Measurements from ENCODE around the gene ERP29. TPM values are rescaled to one million over a fixed set of nuclear protein-coding genes. Genes with fewer than 3 reads are reported as not detected.

The ERP29 gene
- total and polyA plus RNA-seq, 2 of the 13 experiments (the other 11 are each of a cell fraction or from before 2014, with no cell fraction given), result 111 to 147 TPM

- TF ChIP-seq RARA (CRISPR knock-in tag; IDR thresholded peaks at IDR 0.05), result peak; percentile 57
- 0 out of 2 replicates have a peak, but pooled peaks have one; percentile 41 for TF ChIP-seq ZNF234 (CRISPR knock-in tag; conservative IDR thresholded peaks at IDR 0.05)
- peak; percentile 95 for TF ChIP-seq ZFX (CRISPR knock-in tag; IDR thresholded peaks at IDR 0.05; ENCODE audit: low read depth)
- peak; percentile 71 for TF ChIP-seq ZNF510 (CRISPR knock-in tag; IDR thresholded peaks at IDR 0.05; ENCODE audit: low read depth)
- TF ChIP-seq DNMT1 (CRISPR knock-in tag; IDR thresholded peaks at IDR 0.05), result 0 out of 2 replicates have a peak, but pooled peaks have one; percentile 37
- TF ChIP-seq, protein P1, sequence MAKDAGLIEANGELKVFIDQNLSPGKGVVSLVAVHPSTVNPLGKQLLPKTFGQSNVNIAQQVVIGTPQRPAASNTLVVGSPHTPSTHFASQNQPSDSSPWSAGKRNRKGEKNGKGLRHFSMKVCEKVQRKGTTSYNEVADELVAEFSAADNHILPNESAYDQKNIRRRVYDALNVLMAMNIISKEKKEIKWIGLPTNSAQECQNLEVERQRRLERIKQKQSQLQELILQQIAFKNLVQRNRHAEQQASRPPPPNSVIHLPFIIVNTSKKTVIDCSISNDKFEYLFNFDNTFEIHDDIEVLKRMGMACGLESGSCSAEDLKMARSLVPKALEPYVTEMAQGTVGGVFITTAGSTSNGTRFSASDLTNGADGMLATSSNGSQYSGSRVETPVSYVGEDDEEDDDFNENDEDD (CRISPR knock-in tag; IDR thresholded peaks at IDR 0.05; ENCODE audit: borderline replicate concordance), result peak; percentile 99
- no peak for TF ChIP-seq RFX3 (CRISPR knock-in tag; IDR thresholded peaks at IDR 0.05)
- TF ChIP-seq NFE2 (CRISPR knock-in tag; IDR thresholded peaks at IDR 0.05), result no peak
- TF ChIP-seq BHLHE40 (IDR thresholded peaks at IDR 0.05; ENCODE audit: low read length), result peak; percentile 100
- TF ChIP-seq MEIS2 (CRISPR knock-in tag; IDR thresholded peaks at IDR 0.05), result peak; percentile 71
- TF ChIP-seq ZSCAN30 (CRISPR knock-in tag; IDR thresholded peaks at IDR 0.05), result no peak
- TF ChIP-seq, protein P2, sequence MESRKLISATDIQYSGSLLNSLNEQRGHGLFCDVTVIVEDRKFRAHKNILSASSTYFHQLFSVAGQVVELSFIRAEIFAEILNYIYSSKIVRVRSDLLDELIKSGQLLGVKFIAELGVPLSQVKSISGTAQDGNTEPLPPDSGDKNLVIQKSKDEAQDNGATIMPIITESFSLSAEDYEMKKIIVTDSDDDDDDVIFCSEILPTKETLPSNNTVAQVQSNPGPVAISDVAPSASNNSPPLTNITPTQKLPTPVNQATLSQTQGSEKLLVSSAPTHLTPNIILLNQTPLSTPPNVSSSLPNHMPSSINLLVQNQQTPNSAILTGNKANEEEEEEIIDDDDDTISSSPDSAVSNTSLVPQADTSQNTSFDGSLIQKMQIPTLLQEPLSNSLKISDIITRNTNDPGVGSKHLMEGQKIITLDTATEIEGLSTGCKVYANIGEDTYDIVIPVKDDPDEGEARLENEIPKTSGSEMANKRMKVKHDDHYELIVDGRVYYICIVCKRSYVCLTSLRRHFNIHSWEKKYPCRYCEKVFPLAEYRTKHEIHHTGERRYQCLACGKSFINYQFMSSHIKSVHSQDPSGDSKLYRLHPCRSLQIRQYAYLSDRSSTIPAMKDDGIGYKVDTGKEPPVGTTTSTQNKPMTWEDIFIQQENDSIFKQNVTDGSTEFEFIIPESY (CRISPR knock-in tag; IDR thresholded peaks at IDR 0.05), result no peak
- no peak for TF ChIP-seq SOX6 (IDR thresholded peaks at IDR 0.05)
- peak; percentile 31 for TF ChIP-seq SOX6 (CRISPR knock-in tag; IDR thresholded peaks at IDR 0.05)
- TF ChIP-seq ZNF720 (CRISPR knock-in tag; IDR thresholded peaks at IDR 0.05), result no peak
- peak; percentile 87 for TF ChIP-seq ZNF749 (CRISPR knock-in tag; IDR thresholded peaks at IDR 0.05; ENCODE audit: borderline replicate concordance)
- no peak for TF ChIP-seq MAFK (conservative IDR thresholded peaks at IDR 0.05 in 1 of 2, IDR thresholded peaks at IDR 0.05 in 1 of 2; ENCODE audit: low read length in 2 of 2)
- peak; percentile 45; the same call in 1 of the 2 replicates for TF ChIP-seq ZNF460 (CRISPR knock-in tag; IDR thresholded peaks at IDR 0.05; ENCODE audit: borderline replicate concordance)
- TF ChIP-seq ZFP1 (CRISPR knock-in tag; IDR thresholded peaks at IDR 0.05), result no peak
- TF ChIP-seq KLF9 (CRISPR knock-in tag; IDR thresholded peaks at IDR 0.05; ENCODE audit: low read depth), result peak; percentile 58
- TF ChIP-seq ZNF329 (CRISPR knock-in tag; IDR thresholded peaks at IDR 0.05; ENCODE audit: low read depth), result 0 out of 2 replicates have a peak, but pooled peaks have one; percentile 32
- TF ChIP-seq CENPT (CRISPR knock-in tag; IDR thresholded peaks at IDR 0.05; ENCODE audit: low read depth), result peak; percentile 89
- TF ChIP-seq RELA (CRISPR knock-in tag; IDR thresholded peaks at IDR 0.05), result no peak
- TF ChIP-seq HES4 (CRISPR knock-in tag; IDR thresholded peaks at IDR 0.05; ENCODE audit: borderline replicate concordance), result peak; percentile 49; the same call in 1 of the 2 replicates
- peak; percentile 70; the same call in 1 of the 2 replicates for TF ChIP-seq ETV5 (CRISPR knock-in tag; IDR thresholded peaks at IDR 0.05; ENCODE audit: borderline replicate concordance)
- no peak for TF ChIP-seq ARNT (IDR thresholded peaks at IDR 0.05)
- peak; percentile 75; the same call in 1 of the 2 replicates for TF ChIP-seq ZNF614 (CRISPR knock-in tag; IDR thresholded peaks at IDR 0.05; ENCODE audit: borderline replicate concordance)
- no peak for TF ChIP-seq ZNF569 (CRISPR knock-in tag; IDR thresholded peaks at IDR 0.05; ENCODE audit: borderline replicate concordance)
- no peak for TF ChIP-seq STAT5B (CRISPR knock-in tag; IDR thresholded peaks at IDR 0.05)
- no peak for TF ChIP-seq NR3C1 (CRISPR knock-in tag; IDR thresholded peaks at IDR 0.05)
- no peak; the same call in 1 of the 2 replicates for TF ChIP-seq SETDB1 (CRISPR knock-in tag; IDR thresholded peaks at IDR 0.05; ENCODE audit: borderline replicate concordance)
Observed at GRCh38 chr12:112012775-112013600, at the start of gene ERP29, which contains the start of gene TMEM116 (continued).
